Measurements from ENCODE around the gene APOBEC3C.
"Not testable (repeated sequence)": the region's sequence is repeated elsewhere in the genome, so short reads cannot be mapped to it uniquely, and the experiment has no call there.

APOBEC3C gene

DNA sequence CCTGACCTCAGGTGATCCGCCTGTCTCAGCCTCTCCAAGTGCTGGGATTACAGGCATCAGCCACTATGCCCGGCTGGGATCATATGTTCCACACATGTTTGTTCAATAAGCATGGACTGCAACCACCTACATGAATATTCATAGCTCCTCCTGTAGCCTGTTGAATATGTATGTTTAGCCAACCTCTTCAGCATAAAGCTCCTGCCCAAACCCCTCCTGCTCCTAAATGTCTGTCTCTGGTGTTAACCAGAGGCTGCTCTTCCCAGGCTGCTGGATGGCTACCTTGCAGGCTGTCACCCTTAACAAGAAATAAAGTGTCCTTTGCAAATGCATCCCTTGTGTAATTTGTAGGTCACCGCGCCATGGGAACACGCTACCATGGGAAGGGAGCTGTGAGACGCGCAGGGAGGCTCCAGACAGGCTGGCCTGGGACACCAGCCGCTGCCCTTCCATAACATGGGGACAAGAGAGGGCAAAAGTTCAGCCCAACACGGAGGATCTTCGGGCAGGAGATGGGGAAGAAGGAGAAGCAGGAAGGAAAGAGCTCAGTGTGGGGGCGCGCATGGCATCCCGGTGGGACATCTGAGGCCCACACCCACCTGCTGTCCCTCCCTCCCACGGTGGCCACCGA is 6.1 kb downstream of the APOBEC3C start:
- DNase-seq (ENCODE audit: low read depth in 2 of 2) = not testable (repeated sequence)

DNA sequence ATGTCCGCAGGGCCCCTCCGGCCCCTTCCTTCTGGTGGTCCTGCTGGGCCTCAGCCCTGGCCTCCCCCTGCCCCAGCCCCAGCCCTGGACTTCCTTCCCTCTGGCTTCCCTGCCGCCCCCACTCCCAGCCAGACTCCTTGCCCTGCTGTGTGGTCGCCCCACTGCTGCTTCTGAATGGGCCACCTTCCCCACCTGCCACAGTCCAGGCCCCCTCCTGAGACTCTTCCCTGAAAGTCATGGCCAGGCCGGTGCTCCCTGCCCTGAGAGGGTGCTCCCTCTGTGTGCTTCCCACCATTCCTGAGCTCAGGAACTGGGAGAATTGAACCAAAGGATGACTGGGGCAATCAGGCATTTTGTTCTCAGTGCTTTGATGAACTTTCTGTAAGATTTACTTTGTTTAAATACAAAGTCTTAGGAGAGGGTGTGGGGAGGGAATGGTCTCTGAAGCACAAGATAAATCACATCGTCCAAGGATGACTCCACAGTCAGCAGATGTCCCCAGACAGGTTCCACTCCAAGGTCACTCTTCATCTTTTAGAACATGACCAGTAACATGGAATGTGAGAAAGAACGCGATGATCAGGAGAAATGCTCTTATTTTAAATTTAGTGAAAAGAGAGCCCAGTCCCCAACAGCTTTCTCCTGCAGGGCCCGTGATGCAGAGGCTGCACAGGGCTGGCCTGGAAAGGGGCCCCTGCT is 7.6 kb downstream of the APOBEC3C start:
- DNase-seq (ENCODE audit: low read depth in 2 of 2) = no peak

DNA sequence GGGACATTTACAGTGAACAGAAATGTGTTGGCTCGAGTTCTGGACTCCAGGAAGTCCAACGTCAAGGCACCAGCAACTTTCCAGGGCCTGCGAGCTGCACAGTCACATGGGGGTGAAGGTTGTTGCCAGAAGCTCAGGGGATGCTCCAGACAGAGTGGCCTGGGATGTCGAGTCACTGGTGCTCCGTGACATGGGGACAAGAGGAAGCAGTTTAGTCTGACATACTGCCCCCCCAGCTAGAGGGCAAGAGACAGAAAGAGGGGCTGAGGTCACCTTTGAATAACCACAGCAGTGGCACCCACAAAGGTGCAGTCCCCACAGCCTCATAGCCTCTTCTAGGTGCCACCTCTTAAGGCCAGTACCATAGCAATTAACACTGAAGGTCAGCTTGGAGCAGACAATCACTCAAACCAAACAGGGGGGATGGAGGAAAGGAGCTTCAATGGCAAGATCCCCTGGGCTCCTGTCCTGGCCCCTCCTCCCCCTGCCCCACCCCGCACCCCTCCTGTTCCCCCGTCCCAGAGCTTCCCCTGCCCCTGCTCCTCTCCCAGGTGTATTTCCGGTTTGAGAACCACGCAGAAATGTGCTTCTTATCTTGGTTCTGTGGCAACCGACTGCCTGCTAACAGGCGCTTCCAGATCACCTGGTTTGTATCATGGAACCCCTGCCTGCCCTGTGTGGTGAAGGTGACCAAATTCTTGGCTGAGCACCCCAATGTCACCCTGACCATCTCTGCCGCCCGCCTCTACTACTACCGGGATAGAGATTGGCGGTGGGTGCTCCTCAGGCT is 10.7 kb downstream of the APOBEC3C start:
- no peak for DNase-seq (ENCODE audit: low read depth in 2 of 2)

DNA sequence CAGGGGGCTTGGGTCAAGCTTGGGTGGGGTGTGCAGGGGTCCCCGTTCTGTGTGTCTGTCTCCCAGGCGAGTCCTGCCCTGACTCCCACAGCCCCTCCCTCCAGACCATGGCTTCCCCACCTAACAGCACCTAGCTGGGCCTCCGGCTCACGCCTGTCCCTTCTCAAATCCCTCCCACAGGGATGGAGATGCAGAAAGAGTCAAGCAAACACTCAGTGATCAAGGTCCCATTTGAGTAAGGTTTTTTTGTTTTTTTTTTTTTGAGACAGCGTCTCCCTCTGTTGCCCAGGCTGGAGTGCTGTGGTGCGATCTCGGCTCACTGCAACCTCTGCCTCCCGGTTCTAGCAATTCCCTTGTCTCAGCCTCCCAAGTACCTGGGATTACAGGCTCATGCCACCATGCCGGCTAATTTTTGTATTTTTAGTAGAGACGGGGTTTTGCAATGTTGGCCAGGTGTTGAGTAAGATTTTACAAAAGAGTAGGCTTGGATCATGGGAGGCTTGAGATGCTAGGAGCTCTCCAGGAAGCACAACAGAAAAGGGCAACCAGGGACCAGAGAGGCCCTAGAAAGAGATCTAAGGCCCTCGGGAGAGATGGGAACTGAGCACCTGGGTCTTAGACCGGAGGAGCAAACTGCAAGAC is 12.6 kb downstream of the APOBEC3C start:
- DNase-seq (ENCODE audit: low read depth in 2 of 2) = no peak

DNA sequence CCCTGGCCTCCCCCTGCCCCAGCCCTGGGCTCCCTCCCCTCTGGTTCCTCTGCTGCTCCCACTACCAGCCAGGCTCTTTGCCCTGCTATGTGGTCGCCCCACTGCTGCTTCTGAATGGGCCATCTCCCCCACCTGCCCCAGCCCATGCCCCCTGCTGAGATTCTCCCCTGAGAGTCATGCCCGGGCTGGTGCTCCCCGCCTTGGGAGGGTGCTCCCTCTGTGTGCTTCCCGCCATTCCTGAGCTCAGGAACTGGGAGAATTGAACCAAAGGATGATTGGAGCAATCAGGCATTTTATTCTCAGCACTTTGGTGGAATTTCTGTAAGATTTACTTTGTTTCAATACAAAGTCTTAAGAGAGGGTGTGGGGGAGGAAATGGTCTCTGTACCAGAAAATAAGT is 13.7 kb downstream of the APOBEC3C start:
- no peak for DNase-seq (ENCODE audit: low read depth in 2 of 2)

DNA sequence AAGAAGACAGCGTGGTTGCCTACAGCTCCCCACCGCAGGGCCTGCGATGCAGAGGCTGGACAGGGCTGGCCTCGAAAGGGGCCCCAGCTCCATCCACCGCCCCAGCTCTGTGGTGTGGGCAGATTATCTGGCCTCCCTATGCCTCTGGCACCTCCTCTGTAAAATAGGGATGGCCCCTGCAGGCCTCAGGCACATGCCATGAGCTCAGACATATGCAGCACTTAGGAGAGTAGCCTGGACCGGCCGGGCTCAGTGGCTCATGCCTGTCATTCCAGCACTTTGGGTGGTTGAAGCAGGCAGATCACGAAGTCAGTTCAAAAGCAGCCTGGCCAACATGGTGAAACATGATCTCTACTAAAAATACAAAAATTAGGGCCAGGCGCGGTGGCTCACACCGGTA is 14.2 kb downstream of the APOBEC3C start:
- DNase-seq (ENCODE audit: low read depth in 2 of 2) = no peak

DNA sequence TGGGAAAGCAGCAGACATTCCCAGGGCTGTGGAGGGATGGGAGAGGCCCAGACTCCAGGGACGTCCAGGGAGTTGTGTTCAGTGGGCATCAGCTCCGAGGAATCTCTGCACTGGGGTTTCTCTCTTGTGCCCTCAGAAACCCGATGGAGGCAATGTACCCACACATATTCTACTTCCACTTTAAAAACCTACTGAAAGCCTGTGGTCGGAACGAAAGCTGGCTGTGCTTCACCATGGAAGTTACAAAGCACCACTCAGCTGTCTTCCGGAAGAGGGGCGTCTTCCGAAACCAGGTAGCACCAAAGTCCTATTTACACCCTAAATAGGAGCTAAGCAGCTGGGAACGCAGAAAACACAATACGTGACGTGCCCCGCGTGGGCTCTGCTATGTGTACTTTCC is 15.2 kb downstream of the APOBEC3C start:
- DNase-seq (ENCODE audit: low read depth in 2 of 2) = no peak

DNA sequence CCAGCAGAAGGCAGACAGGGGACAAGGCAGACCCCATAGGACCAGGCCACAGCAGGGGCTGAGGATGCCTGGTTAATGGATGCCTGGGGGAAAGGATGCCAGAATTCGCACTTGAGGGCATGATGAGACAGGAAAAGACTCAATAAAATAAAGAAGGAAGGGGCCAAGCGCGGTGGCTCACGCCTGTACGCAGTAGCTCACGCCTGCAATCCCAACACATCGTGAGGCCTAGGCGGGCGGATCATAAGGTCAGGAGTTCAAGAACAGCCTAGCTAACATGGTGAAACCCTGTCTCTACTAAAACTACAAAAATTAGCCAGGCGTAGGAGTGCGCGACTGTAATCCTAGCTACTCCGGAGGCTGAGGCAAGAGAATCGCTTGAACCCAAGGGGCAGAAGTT is 16.6 kb downstream of the APOBEC3C start:
- DNase-seq (ENCODE audit: low read depth in 2 of 2) = no peak

DNA sequence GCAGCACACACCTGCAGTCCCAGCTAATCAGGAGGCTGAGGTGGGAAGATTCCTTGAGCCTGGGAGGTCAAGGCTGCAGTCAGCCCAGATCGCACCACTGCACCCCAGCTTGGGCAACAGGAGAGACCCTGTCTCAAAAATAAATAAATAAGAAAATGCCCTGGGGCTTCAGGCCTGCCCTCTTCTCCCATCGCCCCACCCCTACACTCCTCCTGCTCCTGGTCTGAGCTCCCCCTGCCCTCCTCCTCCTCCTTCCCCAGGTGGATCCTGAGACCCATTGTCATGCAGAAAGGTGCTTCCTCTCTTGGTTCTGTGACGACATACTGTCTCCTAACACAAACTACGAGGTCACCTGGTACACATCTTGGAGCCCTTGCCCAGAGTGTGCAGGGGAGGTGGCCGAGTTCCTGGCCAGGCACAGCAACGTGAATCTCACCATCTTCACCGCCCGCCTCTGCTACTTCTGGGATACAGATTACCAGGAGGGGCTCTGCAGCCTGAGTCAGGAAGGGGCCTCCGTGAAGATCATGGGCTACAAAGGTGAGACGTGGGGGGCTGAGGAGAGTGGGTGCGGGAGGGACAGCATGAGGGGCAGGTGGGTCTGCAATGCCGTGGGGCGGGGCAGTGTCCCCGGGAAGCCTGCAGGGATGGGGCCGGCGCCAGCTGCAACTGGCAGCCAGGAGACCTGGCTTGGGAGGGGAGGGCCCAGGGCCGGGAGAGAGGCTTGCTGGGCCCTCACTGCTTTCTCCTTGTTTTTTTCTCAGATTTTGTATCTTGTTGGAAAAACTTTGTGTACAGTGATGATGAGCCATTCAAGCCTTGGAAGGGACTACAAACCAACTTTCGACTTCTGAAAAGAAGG is 17.6 kb downstream of the APOBEC3C start:
- not testable (repeated sequence) for DNase-seq (ENCODE audit: low read depth in 2 of 2)

DNA sequence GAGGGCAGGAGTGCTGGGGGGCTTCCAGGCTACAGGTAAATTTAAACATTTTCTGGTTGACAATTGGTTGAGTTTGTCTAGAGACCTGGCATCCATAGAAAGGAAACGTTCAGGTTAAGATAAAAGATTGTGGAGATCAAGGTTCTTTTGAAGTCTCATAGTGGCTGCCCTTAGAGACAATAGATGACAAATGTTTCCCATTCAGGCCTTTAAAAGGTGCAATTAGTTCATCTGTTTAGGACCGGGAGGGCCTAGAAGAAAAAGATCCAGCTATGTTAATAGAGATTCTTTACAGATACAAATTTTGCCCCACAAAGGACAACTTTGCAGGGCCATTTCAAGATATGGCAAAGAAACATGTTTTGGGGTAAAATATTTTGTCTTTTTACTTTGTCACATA is 23.0 kb downstream of the APOBEC3C start:
- not testable (repeated sequence) for DNase-seq (ENCODE audit: low read depth in 2 of 2)

DNA sequence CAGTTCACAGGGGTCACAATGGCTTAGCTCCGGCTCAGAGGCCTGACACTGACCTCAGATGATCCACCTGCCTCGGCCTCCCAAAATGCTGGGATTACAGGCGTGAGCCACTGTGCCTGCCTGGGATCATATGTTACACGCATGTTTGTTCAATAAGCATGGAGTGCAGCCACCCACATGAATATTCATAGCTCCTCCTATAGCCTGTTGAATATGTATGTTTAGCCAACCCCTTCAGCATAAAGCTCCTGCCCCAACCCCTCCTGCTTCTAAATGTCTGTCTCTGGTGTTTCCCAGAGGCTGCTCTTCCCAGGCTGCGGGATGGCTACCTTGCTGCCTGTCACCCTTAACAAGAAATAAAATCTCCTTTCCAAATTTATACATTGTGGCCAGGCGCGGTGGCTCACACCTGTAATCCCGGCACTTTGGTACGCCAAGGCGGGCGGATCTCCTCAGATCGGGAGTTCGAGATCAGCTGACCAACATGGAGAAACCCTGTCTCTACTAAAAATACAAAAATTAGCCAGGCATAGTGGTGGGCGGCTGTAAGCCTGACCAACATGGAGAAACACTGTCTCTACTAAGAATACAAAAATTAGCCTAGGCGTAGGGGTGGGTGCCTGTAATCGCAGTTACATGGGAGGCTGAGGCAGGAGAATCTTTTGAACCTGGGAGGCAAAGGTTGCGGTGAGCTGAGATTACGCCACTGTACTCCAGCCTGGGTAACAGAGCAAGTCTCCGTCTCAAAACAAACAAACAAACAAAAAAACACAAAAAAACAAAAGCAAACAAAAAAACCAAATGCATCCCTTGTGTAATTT is 25.5 kb downstream of the APOBEC3C start:
- DNase-seq (ENCODE audit: low read depth in 2 of 2) = no peak

DNA sequence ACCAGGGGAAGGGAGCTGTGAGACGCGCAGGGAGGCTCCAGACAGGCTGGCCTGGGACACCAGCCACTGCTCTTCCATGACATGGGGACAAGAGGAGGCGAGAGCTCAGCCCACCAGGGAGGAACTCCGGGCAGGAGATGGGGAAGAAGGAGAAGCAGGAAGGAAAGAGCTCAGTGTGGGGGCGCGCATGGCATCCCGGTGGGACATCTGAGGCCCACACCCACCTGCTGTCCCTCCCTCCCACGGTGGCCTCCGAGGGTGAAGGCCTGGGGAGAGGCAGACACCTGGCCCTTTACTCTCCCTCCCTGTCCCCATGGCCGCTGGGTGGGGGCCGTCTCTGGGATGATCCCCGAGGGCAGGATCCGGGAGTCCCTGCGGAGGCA is 26.1 kb downstream of the APOBEC3C start:
- not testable (repeated sequence) for DNase-seq (ENCODE audit: low read depth in 2 of 2)

DNA sequence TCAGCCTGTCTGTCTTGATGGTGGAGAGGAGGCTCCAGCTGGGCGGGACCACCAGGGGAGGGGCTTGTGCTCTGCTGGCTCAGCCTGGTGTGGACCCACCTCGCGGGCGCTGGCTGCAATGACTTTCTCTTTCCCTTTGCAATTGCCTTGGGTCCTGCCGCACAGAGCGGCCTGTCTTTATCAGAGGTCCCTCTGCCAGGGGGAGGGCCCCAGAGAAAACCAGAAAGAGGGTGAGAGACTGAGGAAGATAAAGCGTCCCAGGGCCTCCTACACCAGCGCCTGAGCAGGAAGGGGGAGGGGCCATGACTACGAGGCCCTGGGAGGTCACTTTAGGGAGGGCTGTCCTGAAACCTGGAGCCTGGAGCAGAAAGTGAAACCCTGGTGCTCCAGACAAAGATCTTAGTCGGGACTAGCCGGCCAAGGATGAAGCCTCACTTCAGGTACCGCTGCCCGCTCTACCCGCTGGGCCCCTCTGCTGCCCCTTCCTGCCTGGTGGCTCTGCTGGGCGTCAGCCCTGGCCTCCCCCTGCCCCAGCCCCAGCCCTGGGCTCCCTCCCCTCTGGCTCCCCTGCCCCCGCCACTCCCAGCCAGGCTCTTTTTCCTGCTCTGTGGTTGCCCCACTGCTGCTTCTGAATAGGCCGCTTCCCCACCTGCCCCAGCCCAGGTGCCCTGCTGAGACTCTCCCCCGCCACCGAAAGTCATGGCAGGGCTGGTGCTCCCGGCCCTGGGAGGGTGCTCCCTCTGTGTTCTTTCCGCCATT is 26.7 kb downstream of the APOBEC3C start, which contains the start of gene APOBEC3F:
TSS of gene APOBEC3F (plus strand) at position 327 of the 759 bp plus-strand sequence. CDS start at position 424, 97 bp downstream.
- DNase-seq (ENCODE audit: low read depth in 2 of 2) = peak; percentile 20 to 51

DNA sequence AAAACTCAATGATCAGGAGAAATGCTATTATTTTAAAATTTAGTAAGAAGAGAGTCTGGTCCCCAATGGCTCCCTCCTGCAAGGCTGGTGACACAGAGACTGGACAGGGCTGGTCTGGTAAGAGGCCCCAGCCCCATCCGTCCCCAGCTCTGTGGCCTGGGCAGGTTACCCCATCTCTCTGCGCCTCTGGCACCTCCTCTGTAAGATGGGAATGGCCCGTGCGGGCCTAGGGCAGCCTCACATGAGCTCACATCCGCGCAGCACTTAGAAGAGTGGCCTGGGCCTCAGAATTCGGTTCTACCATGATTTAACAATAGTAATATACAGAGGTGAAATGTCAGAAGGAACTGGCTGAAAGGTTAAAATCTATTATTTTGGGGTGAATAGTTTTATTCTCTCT is 27.9 kb downstream of the APOBEC3C start:
- no peak for DNase-seq (ENCODE audit: low read depth in 2 of 2)

DNA sequence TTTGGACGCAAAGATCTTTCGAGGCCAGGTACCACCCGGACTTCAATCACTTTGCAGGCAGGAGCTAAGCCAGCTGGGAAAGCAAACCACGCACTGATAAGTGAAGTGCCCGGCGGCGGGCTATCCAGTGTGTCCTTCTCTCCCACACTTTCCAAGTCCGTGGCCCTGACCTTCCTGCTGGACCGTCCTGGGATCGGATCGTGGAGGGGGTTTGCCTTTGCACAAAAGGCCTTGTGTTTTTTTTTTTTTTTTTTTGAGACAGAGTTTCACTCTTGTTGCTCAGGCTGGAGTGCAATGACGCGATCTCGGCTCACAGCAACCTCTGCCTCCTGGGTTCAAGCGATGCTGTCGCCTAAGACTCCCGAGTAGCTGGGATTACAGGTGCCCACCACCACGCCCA is 29.0 kb downstream of the APOBEC3C start:
- DNase-seq (ENCODE audit: low read depth in 2 of 2) = not testable (repeated sequence)

DNA sequence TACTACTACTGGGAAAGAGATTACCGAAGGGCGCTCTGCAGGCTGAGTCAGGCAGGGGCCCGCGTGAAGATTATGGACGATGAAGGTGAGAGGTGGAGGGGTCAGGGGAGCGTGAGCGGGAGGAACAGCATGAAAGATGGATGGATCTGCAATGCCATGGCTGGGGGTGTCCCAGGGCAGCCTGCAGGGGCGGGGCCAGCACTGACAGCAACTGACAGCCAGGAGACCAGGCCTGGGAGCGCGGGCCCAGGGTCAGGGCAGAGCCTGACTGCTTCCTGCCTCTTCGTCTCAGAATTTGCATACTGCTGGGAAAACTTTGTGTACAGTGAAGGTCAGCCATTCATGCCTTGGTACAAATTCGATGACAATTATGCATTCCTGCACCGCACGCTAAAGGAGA is 31.1 kb downstream of the APOBEC3C start:
- DNase-seq (ENCODE audit: low read depth in 2 of 2) = not testable (repeated sequence)

DNA sequence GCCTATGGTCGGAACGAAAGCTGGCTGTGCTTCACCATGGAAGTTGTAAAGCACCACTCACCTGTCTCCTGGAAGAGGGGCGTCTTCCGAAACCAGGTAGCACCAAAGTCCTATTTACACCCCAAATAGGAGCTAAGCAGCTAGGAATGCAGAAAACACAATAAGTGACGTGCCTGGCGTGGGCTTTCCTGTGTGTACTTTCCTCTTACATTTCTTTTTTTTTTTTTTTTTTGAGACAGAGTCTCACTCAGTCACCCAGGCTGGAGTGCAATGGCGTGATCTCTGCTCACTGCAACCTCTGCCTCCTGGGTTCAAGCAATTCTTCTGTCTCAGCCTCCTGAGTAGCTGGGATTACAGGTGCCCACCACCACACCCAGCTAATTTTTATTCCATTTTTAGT is 35.4 kb downstream of the APOBEC3C start:
- DNase-seq (ENCODE audit: low read depth in 2 of 2) = not testable (repeated sequence)

DNA sequence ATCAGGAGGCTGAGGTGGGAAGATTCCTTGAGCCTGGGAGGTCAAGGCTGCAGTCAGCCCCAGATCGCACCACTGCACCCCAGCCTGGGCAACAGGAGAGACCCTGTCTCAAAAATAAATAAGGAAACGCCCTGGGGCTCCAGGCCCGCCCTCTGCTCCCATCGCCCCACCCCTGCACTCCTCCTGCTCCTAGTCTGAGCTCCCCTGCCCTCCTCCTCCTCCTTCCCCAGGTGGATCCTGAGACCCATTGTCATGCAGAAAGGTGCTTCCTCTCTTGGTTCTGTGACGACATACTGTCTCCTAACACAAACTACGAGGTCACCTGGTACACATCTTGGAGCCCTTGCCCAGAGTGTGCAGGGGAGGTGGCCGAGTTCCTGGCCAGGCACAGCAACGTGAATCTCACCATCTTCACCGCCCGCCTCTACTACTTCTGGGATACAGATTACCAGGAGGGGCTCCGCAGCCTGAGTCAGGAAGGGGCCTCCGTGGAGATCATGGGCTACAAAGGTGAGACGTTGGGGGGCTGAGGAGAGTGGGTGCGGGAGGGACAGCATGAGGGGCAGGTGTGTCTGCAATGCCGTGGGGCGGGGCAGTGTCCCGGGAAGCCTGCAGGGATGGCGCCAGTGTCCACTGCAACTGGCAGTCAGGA is 37.9 kb downstream of the APOBEC3C start:
- not testable (repeated sequence) for DNase-seq (ENCODE audit: low read depth in 2 of 2)

DNA sequence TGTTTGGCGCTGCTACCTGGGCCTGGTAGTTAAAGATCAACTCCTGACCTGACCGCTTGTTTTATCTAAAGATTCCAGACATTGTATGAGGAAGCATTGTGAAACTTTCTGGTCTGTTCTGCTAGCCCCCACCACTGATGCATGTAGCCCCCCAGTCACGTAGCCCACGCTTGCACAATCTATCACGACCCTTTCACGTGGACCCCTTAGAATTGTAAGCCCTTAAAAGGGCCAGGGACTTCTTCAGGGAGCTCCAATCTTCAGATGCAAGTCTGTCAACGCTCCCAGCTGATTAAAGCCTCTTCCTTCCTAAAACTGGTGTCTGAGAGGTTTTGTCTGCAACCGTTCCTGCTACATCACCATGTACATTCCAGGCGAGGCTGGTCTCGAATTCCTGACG is 41.6 kb downstream of the APOBEC3C start:
- DNase-seq (ENCODE audit: low read depth in 2 of 2) = no peak
